T1000 (cell line): ENCODE data around the gene FNDC4.
"Not testable (repeated sequence)": the region's sequence is repeated elsewhere in the genome, so short reads cannot be mapped to it uniquely, and the experiment has no call there.

Source experiments
- DNase-seq: peaks from one replicate; lab custom pipeline; 2025; ENCODE audit warnings: mixed read lengths; lab: John Stamatoyannopoulos, UW

The FNDC4 gene, protein sequence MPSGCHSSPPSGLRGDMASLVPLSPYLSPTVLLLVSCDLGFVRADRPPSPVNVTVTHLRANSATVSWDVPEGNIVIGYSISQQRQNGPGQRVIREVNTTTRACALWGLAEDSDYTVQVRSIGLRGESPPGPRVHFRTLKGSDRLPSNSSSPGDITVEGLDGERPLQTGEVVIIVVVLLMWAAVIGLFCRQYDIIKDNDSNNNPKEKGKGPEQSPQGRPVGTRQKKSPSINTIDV

GRCh38 chr2:27494944-27495554 lies at the start of gene FNDC4:
Gene FNDC4 (minus strand): TSS chr2:27495200. CDS start chr2:27494679, 521 bp downstream.
- DNase-seq, result no peak

- no peak for DNase-seq
These were observed 49.3 kb upstream of the FNDC4 start for GRCh38 chr2:27544143-27544821.

GRCh38 chr2:27539649-27540048 lies 44.6 kb upstream of the FNDC4 start:
- DNase-seq, result not testable (repeated sequence)

DNA sequence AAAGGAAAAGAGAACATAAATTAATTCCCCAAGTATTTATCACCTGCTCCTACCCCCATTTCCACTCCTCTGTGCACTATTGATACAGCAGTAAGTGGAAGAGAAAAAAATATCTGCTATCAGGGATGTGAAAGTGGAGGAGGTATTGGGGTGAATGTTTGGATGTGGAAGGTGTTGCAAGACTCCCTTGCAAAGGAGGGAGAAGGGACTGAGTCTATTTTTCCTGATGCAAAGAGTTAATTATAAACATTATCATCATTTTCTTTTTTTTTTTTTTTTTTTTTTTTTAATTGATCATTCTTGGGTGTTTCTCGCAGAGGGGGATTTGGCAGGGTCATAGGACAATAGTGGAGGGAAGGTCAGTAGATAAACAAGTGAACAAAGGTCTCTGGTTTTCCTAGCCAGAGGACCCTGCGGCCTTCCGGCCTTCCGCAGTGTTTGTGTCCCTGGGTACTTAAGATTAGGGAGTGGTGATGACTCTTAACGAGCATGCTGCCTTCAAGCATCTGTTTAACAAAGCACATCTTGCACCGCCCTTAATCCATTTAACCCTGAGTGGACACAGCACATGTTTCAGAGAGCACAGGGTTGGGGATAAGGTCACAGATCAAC lies 43.9 kb upstream of the FNDC4 start:
- not testable (repeated sequence) for DNase-seq

- no peak for DNase-seq
These were observed 42.3 kb upstream of the FNDC4 start for GRCh38 chr2:27537287-27537686.

DNA sequence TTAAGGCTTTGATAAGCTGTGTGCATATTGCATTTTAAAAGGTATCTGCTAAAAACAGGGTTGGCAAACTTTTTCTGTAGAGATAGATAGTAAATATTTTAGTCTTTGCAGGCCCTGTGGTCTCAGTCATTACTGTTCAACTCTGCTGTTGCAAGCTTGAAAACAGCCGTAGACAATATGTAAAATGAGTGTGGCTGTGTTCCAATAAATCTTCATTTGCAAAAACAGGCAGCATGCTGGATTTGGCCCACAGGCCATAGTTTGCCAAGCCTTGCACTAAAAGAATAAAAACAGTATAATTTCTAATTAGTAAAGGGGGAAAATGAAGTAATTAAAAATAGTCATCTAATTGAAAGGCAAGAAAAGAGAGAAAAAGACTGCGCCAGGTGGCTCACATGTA lies 37.0 kb upstream of the FNDC4 start:
- no peak for DNase-seq

GRCh38 chr2:27527182-27527581 lies 32.2 kb upstream of the FNDC4 start:
- DNase-seq, result no peak

GRCh38 chr2:27522400-27522945 lies 27.5 kb upstream of the FNDC4 start:
- no peak for DNase-seq

- no peak for DNase-seq
These were observed 25.3 kb upstream of the FNDC4 start for GRCh38 chr2:27520316-27520715.

DNA sequence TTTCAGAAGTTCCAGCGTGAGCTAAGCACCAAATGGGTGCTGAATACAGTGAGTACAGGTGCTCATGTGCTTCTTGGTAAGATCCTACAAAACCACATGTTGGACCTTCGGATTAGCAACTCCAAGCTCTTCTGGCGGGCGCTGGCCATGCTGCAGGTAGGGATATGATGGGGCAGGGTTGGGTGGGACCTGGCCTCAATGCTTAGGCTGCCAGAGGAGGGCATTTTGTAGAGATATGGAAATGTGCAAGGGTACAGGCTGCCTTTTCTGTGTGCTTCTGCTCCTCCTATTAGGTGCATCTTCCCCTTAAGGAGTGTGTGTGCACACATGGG lies 23.7 kb upstream of the FNDC4 start:
- DNase-seq, result no peak

GRCh38 chr2:27518113-27518781 lies 23.2 kb upstream of the FNDC4 start:
- no peak for DNase-seq

- no peak for DNase-seq
These were observed 14.3 kb upstream of the FNDC4 start for GRCh38 chr2:27509326-27509725.

DNA sequence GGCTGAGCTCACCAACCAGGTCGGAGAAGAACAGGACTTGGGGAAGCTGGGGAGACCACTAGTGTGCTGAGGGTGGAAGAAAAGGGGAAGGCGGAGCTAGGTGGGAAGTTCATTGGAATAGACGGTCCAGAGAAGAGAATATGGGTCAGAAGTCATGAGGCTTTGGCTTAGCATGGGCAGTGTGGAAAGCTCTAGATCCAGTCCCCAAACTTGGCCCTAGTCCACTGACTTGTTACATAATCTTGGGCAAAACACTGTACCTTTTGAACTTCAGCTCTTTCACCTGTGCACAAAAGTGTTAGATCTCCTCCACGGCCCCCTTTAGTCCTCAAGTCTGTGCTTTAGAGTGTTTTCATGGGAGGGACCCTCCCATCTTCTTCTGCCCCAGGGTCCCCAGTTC lies 12.3 kb upstream of the FNDC4 start:
- no peak for DNase-seq

DNA sequence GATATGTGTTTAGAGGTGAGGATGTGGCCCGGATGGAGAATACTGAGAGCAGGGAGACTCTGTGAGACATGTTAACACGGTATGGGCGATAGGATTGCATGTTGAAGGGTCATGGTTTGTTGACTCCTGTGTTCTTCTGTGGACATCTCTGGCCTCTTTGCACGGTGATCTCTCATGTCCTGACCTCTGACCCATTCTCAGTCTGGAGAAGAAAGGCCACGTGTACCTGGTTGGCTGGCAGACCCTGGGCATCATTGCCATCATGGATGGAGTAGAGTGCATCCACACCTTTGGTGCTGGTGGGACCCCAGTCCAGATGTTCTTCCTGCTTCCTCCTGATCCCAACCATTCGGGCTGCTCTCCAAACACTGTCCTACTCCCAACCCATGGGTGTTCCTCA lies 11.6 kb upstream of the FNDC4 start:
- no peak for DNase-seq

DNA sequence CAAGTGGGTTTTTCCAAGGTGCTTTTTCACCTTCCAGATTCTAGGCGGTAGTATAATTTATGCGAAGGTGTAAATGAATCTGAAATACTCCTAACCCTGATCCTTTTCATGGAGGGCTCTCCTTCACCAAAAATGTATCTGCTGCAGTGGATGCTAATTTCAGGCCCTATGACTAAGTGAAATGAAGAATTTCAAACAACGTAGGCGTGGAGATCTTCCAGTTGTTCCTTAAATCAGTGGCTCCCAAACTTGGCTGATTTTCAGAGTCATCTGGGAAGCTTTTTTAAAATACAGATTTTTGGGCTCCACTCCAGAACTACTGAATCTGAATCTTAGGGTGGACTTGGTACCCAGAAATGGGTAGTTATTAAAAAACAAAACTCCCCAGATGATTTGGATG lies 7.1 kb upstream of the FNDC4 start:
- DNase-seq, result no peak

GRCh38 chr2:27501042-27501441 lies 6.0 kb upstream of the FNDC4 start:
- no peak for DNase-seq

DNA sequence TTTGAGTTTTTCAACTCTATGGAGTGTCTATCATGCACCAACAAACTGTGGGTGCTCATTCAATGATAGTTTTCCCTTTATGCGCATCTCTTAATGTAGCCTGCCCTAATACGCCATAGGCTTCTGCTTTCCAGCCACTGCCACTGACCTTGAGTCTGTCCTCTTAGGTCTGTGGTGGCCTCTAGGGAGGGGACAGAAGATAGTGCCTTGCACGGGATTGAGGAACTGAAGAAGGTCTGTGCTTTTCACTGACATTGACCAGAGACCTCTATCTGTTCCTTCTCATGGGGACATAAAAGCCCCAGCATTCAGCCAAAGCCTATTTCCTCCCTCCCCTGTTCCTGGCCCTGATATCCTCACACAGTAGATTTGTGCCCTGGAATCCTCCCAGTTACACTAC lies 4.0 kb upstream of the FNDC4 start:
- DNase-seq, result no peak

- no peak for DNase-seq
These were observed 2.3 kb upstream of the FNDC4 start for GRCh38 chr2:27497288-27497627.

DNA sequence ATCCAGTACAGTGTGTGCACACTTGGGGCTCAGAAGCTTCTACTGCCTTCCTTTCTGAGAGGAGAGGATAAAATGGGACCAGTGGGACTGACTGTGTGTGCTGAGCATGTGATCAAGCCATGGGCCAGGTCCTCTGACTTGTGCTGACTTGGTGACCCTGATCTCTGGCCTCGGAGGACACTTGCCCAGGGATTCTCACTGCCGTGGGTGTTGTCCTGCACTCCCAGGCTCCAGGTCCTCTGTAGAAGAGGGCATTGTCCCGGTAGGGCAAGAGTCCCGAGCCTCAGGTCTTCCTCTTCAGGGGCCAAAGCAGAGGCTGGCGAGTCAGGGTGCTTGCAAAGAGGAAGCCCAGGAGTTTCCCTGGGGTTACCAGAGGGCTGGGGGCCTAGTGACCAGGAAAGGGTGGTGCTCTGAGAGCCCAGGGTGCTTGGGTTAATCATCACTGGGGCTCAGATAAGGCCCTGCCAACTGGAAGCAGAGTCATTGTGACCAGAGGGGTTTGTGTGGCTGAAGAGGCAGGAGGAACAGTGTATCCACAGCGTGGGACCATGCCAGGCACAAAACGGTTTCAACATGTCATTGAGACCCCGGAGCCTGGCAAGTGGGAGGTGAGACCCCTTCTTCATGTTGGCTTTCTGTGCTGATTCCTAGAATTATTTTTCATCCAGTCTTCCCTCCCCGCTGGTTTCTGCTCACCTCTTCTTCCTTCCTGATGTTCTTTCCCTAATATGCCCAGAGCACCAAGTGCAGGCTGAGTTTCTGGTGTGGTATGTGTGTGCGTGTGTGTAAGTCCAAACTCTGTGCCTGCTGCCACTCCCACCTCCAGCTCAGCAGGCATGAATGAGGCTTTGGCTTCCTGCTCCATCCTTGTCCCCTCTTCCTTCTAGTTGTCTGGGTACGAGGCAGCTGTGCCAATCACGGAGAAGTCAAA lies 1.6 kb upstream of the FNDC4 start, which contains the start of gene GCKR:
GCKR (plus strand) TSS at position 483 of the 931 bp plus-strand sequence; CDS start at position 549, 66 bp downstream.
- DNase-seq, result no peak

DNA sequence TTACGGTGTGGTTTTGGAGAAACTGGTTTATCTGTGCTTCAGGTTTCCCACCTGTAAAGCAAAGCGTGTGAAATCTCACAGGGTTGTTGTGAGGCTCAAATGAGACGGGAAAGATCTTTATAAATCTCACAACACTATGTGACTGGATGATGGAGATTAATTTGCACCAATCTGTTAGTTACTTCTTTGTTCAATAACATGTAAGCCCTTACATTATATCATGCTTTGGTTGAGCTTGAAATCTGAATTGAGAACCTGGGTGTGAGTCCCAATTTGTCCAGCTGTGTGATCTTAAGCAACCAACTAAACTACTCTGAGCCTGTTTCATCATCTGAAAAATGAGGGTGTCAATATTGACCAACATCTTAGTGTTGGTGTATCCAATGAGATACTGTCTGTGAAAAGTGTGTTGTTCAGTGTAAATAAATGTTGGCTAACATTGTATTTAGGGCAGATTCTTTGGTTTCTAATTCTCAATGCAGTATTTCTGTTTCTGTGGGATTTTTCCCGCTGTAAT lies 898 bp upstream of the FNDC4 start:
- DNase-seq, result no peak
